ENCODE measurements around the gene TIA1.
"Not testable (repeated sequence)": the region's sequence is repeated elsewhere in the genome, so short reads cannot be mapped to it uniquely, and the experiment has no call there.

TIA1 gene, protein sequence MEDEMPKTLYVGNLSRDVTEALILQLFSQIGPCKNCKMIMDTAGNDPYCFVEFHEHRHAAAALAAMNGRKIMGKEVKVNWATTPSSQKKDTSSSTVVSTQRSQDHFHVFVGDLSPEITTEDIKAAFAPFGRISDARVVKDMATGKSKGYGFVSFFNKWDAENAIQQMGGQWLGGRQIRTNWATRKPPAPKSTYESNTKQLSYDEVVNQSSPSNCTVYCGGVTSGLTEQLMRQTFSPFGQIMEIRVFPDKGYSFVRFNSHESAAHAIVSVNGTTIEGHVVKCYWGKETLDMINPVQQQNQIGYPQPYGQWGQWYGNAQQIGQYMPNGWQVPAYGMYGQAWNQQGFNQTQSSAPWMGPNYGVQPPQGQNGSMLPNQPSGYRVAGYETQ

DNA sequence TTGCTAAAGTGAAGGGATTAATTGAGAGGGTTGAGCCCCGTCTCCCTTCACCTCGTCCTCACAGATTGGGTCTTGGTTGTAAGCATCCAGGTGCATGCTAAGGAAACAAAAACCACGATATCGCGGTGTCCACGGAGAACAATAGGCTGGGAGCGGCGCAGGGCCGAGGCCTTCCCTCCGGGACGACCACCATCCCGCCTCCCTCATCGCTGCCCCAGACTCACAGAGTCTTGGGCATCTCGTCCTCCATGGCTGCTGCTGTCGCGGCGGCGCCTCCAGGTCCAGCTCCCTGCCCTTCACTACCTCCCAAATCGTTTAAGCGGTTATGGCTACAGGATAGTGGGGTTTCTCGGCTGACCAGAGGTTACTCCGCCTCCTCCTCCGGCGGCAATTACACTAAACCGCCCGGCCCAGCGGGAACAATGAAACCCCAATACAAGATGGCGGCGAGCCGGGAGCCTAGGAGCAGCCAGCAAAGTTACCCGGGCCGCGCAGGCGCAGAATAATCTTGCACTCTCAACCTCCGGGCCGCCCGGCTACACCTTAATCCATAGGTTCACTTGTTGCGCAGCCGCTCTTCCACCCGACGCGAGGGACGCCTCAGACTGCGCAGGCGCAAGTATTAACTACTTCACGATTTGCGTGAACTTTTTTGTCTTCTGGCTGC, at the start of gene TIA1:
Gene TIA1 (minus strand): TSS at position 448 of the 667 bp plus-strand sequence. CDS start 198 bp downstream, at position 250.
- peak; percentile 97 for DNase-seq (ENCODE audit: extremely low read depth, low read depth)
- TF ChIP-seq, protein P1, sequence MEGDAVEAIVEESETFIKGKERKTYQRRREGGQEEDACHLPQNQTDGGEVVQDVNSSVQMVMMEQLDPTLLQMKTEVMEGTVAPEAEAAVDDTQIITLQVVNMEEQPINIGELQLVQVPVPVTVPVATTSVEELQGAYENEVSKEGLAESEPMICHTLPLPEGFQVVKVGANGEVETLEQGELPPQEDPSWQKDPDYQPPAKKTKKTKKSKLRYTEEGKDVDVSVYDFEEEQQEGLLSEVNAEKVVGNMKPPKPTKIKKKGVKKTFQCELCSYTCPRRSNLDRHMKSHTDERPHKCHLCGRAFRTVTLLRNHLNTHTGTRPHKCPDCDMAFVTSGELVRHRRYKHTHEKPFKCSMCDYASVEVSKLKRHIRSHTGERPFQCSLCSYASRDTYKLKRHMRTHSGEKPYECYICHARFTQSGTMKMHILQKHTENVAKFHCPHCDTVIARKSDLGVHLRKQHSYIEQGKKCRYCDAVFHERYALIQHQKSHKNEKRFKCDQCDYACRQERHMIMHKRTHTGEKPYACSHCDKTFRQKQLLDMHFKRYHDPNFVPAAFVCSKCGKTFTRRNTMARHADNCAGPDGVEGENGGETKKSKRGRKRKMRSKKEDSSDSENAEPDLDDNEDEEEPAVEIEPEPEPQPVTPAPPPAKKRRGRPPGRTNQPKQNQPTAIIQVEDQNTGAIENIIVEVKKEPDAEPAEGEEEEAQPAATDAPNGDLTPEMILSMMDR (IDR thresholded peaks at IDR 0.05; ENCODE audit: low read depth, low read length), result no peak

DNA sequence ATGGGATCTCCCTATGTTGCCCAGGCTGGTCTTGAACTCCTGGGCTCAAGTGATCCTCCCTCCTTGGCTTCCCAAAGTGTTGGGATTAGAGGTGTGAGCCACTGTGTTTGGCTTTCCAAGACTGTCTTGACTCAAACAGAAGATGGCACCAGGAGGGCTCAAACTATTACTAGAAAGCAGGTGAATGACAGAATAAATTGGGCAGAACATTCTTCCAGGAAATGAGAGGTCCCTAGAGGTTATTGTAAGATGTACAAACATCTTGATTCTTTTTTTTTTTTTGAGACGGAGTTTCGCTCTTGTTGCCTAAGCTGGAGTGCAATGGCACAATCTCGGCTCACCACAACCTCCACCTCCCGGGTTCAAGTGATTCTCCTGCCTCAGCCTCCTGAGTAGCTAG, 49.4 kb upstream of the TIA1 start:
- not testable (repeated sequence) for DNase-seq (ENCODE audit: extremely low read depth, low read depth)

DNA sequence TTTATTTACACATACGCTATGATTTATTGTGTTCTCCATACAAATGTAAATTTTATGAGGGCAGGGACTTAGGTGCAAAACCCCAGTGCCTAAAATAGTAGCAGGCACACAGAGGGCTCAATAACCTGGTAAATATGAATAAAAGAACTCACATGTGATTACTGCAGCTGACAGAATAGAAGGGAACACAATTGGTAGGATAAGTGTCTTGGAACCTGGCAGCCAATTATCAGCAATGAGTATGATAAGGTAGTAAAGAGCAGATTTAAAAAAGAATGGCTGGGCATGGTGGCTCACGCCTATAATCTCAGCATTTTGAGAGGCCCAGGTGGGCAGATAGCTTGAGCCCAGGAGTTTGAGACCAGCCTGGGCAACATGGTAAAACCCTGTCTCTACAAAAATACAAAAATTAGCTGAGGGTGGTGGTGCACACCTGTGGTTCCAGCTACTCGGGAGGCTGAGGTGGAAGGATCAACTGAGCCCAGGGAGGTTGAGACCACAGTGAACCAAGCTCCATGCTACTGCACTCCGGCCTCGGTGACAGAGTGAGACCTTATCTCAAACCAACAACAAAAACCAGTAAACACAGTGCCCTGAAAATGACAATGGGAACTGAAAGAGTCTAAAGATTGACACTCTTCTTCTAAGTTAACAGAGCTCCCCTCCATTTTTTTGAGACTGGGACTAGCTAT, 35.2 kb upstream of the TIA1 start:
- TF ChIP-seq, protein P1 (IDR thresholded peaks at IDR 0.05; ENCODE audit: low read depth, low read length), result no peak
- no peak for DNase-seq (ENCODE audit: extremely low read depth, low read depth)

DNA sequence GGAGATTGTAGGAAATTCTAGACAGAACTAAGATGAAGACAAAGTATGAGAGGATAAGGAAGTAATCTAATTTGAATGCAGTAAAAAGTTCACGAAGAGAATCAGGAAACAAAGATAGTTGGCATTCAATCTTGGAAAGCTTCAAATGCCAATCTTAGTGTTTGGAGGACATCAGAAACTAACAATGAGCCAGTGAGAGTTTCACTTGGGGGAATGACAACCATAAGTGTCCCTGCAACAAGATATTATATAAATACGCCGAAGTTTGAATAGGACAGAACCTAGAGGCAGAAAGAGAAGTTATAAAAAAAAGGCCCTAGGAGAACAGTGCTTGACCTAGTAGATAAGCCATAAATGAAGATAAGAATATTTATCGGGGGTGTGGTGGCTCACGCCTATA, 34.0 kb upstream of the TIA1 start:
- DNase-seq (ENCODE audit: extremely low read depth, low read depth), result no peak
- TF ChIP-seq, protein P1 (IDR thresholded peaks at IDR 0.05; ENCODE audit: low read depth, low read length), result no peak

DNA sequence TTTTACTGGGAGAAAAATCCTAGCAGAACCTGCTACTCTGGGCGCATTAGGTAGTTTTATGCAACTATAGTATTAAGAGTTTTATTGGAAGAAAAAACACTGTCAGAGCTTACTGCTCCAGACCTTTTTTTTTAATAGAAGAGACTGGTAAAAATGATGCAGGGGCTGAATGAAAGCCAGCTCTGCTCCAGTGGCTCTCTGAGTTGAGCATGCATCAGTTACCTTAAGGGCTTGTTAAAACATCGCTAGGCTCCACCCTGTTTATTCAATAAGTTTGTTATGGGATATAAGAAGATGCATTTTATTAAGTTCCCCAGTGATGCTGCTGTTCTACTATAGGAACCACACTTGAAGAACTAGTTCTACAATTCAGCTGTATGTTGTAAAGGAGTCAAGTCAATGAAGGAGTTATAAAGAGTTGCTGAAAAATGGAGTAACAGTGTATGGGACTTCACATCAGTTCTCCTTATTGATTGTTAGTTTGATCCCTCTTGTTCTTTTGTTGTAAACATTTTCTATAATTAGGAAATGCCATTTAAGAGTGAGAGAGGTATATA, 31.9 kb upstream of the TIA1 start:
- TF ChIP-seq, protein P1 (IDR thresholded peaks at IDR 0.05; ENCODE audit: low read depth, low read length), result no peak
- no peak for DNase-seq (ENCODE audit: extremely low read depth, low read depth)

DNA sequence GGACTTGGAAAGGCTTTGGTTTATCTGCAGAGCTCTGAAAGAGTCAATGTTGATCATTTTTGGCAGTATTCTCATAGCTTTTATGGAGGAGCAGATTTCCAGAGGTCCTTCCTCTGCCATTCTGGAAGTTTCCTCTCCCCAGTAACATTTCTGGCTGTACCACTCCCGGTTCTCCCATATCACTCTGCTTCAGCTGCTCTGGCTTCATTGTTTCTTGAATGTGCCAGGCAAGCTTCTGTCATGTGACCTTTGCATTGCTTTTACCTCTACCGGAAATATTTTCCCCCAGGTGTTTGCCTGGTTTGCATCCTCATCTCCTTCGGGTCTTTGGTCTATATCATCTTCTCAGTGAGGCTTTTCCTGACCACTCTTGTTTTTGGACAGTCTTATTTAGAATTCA, 21.9 kb upstream of the TIA1 start:
- DNase-seq (ENCODE audit: extremely low read depth, low read depth), result no peak
- TF ChIP-seq, protein P1 (IDR thresholded peaks at IDR 0.05; ENCODE audit: low read depth, low read length), result no peak

DNA sequence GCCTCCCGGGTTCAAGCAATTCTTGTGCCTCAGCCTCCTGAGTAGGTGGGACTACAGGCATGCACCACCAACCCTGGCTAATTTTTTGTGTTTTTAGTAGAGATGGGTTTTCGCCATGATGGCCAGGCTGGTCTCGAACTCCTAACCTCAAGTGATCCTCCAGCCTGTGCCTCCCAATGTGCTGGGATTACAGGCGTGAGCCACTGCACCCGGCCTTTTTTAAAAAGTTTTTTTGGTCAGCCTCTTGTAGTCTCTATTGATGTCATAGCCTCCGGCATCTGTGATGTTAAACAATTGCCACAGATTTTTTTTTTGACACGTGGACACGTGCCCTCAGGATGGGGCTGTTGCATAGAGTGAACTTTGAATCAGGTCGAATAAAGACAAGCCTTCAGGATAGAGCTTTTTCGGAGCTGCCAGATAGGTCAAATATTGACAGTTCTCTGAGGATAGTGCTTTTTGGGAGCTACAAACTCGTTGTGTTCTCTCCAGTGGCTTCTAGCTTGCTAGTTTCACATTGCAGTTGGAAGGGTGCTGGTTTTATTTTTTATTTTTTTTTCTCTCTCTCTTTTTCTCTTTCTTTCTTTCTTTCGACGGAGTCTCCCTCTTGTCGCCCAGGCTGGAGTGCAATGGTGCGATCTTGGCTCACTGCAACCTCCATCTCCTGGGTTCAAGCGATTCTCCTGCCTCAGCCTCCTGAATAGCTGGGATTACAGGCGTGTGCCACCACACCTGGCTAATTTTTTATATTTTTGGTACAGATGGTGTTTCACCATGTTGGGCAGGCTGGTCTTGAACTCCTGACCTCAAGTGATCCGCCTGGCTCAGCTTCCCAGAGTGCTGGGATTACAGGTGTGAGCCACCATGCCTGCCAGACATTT, 21.2 kb upstream of the TIA1 start:
- DNase-seq (ENCODE audit: extremely low read depth, low read depth), result not testable (repeated sequence)

DNA sequence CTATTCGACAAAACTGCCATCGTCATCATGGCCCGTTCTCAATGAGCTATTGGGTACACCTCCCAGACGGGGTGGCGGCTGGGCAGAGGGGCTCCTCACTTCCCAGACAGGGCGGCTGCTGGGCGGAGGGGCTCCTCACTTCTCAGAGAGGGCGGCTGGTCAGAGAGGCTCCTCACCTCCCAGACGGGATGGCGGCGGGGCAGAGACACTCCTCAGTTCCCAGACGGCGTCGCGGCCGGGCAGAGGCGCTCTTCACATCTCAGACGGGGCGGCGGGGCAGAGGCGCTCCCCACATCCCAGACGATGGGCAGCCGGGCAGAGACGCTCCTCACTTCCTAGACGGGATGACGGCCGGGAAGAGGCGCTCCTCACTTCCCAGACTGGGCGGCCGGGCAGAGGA, 18.5 kb upstream of the TIA1 start:
- DNase-seq (ENCODE audit: extremely low read depth, low read depth), result not testable (repeated sequence)
